ENCODE results near the gene PRAF2. TPM values are rescaled to one million over a fixed set of nuclear protein-coding genes. Genes with fewer than 3 reads are reported as not detected.

The PRAF2 gene
- total RNA-seq, 1 experiment from 2014 or later: 0.07 TPM

GRCh38 chrX:49059681-49060085 lies 14.1 kb downstream of the PRAF2 start:
- Histone ChIP-seq H3F3A (ENCODE audit: low read length, unreplicated experiment) (no peaks in the 10 kb centered on the region), H2AFZ (ENCODE audit: low read length) (peak overlapping the region; percentile 16; the same call in 1 of the 2 replicates), H3K9me3 (ENCODE audit: low read length) (no peaks in the 10 kb centered on the region), H3K27me3 (ENCODE audit: low read length) (no peaks in the 10 kb centered on the region), H3K4me2 (ENCODE audit: low read length) (peak overlapping the region; percentile 89), H3K4me1 (ENCODE audit: insufficient read depth, low read length) (0 out of 2 replicates have a peak, but pooled peaks cover 4% of the 10 kb centered on the region), H3K36me3 (ENCODE audit: low read depth, low read length) (no peaks in the 10 kb centered on the region), H3K79me2 (ENCODE audit: low read length) (peaks cover 18% of the 10 kb centered on the region), H3K9ac (ENCODE audit: low read length) (peak overlapping the region; percentile 56; the same call in 1 of the 2 replicates), H3K9me2 (replicated peaks; ENCODE audit: low read length) (no peaks in the 10 kb centered on the region), H3K4me3 (ENCODE audit: low read length) (peak overlapping the region; percentile 82), H4K20me1 (ENCODE audit: low read length) (no peaks in the 10 kb centered on the region), H3K27ac (ENCODE audit: low read length) (no peak overlapping the region)
- DNase-seq (peak; percentile 30), ATAC-seq (peak; percentile 45)
- TF ChIP-seq EZH2phosphoT487 (IDR thresholded peaks at IDR 0.05; ENCODE audit: borderline replicate concordance, low read length) (no peak), EZH2 (IDR thresholded peaks at IDR 0.05; ENCODE audit: low read length, unreplicated experiment) (no peak), CTCF (conservative IDR thresholded peaks at IDR 0.05; ENCODE audit: low read depth, low read length) (no peak)
- ChIA-PET CTCF (no interaction called here), POLR2A (ENCODE audit: unreplicated experiment) (no interaction called here)
- intact Hi-C loops (cut with micrococcal nuclease): no loop called here
- BruUV-seq (replicated peaks): no TSS peak

- TSS peak; percentile 13 for BruUV-seq (replicated peaks)
- TF ChIP-seq EZH2 (IDR thresholded peaks at IDR 0.05; ENCODE audit: low read length, unreplicated experiment): no peak
- no peak for TF ChIP-seq EZH2phosphoT487 (IDR thresholded peaks at IDR 0.05; ENCODE audit: borderline replicate concordance, low read length)
- TF ChIP-seq CTCF (conservative IDR thresholded peaks at IDR 0.05; ENCODE audit: low read depth, low read length): no peak
- H3K9ac ChIP-seq (ENCODE audit: low read length): peak overlapping the region; percentile 56
- CTCF ChIA-PET: no interaction called here
- no peaks in the 10 kb centered on the region for H3K27me3 ChIP-seq (ENCODE audit: low read length)
- H3K36me3 ChIP-seq (ENCODE audit: low read depth, low read length): no peaks in the 10 kb centered on the region
- peak overlapping the region; percentile 89 for H3K4me2 ChIP-seq (ENCODE audit: low read length)
- peak overlapping the region; percentile 82 for H3K4me3 ChIP-seq (ENCODE audit: low read length)
- no peak overlapping the region for H3K27ac ChIP-seq (ENCODE audit: low read length)
- 0 out of 2 replicates have a peak, but pooled peaks cover 4% of the 10 kb centered on the region for H3K4me1 ChIP-seq (ENCODE audit: insufficient read depth, low read length)
- no peaks in the 10 kb centered on the region for H3K9me2 ChIP-seq (replicated peaks; ENCODE audit: low read length)
- ATAC-seq (peak; percentile 60), DNase-seq (no peak)
- peaks cover 18% of the 10 kb centered on the region for H3K79me2 ChIP-seq (ENCODE audit: low read length)
- H3K9me3 ChIP-seq (ENCODE audit: low read length): no peaks in the 10 kb centered on the region
- intact Hi-C loops (cut with micrococcal nuclease): no loop called here
- H3F3A ChIP-seq (ENCODE audit: low read length, unreplicated experiment): no peaks in the 10 kb centered on the region
- POLR2A ChIA-PET (ENCODE audit: unreplicated experiment): no interaction called here
- no peaks in the 10 kb centered on the region for H4K20me1 ChIP-seq (ENCODE audit: low read length)
- H2AFZ ChIP-seq (ENCODE audit: low read length): peak overlapping the region; percentile 63; the same call in 1 of the 2 replicates
Observed at GRCh38 chrX:49059201-49059600, 14.6 kb downstream of the PRAF2 start.

- DNase-seq: peak; percentile 52
- intact Hi-C loops (cut with micrococcal nuclease): no loop called here
- BruUV-seq (replicated peaks): no TSS peak
- H3K4me2 ChIP-seq (ENCODE audit: low read length): peak within 1 kb of the TSS; percentile 89
- H3K27me3 ChIP-seq (ENCODE audit: low read length): no peaks in the 10 kb centered on the region
- H3K4me3 ChIP-seq (ENCODE audit: low read length): peak within 1 kb of the TSS; percentile 82
- POLR2A ChIA-PET (ENCODE audit: unreplicated experiment): no interaction called here
- TF ChIP-seq EZH2 (IDR thresholded peaks at IDR 0.05; ENCODE audit: low read length, unreplicated experiment) (no peak), CTCF (conservative IDR thresholded peaks at IDR 0.05; ENCODE audit: low read depth, low read length) (no peak), EZH2phosphoT487 (IDR thresholded peaks at IDR 0.05; ENCODE audit: borderline replicate concordance, low read length) (no peak)
- H4K20me1 ChIP-seq (ENCODE audit: low read length): no peaks in the 10 kb centered on the region
- no peaks in the 10 kb centered on the region for H3K9me3 ChIP-seq (ENCODE audit: low read length)
- H2AFZ ChIP-seq (ENCODE audit: low read length): peak within 1 kb of the TSS; percentile 63
- H3K4me1 ChIP-seq (ENCODE audit: insufficient read depth, low read length): 0 out of 2 replicates have a peak, but pooled peaks cover 4% of the 10 kb centered on the region
- CTCF ChIA-PET: no interaction called here
- no peaks in the 10 kb centered on the region for H3K36me3 ChIP-seq (ENCODE audit: low read depth, low read length)
- H3K79me2 ChIP-seq (ENCODE audit: low read length): peaks cover 18% of the 10 kb centered on the region
- H3F3A ChIP-seq (ENCODE audit: low read length, unreplicated experiment): no peaks in the 10 kb centered on the region
- ATAC-seq: peak; percentile 88
- H3K9ac ChIP-seq (ENCODE audit: low read length): peak within 1 kb of the TSS; percentile 56
- no peak within 1 kb of the TSS for H3K27ac ChIP-seq (ENCODE audit: low read length)
- H3K9me2 ChIP-seq (replicated peaks; ENCODE audit: low read length): no peaks in the 10 kb centered on the region
Observed at GRCh38 chrX:49058794-49059193, 15.0 kb downstream of the PRAF2 start, which contains the start of gene CCDC120. TSS of gene CCDC120 (plus strand) at chrX:49058999. CDS start at chrX:49062042, 3,043 bp downstream.

Measured in PC-3 (cell line).